ENCODE results near the gene TSNAX.
"Not testable (repeated sequence)": the region's sequence is repeated elsewhere in the genome, so short reads cannot be mapped to it uniquely, and the experiment has no call there.

Gene TSNAX

DNA sequence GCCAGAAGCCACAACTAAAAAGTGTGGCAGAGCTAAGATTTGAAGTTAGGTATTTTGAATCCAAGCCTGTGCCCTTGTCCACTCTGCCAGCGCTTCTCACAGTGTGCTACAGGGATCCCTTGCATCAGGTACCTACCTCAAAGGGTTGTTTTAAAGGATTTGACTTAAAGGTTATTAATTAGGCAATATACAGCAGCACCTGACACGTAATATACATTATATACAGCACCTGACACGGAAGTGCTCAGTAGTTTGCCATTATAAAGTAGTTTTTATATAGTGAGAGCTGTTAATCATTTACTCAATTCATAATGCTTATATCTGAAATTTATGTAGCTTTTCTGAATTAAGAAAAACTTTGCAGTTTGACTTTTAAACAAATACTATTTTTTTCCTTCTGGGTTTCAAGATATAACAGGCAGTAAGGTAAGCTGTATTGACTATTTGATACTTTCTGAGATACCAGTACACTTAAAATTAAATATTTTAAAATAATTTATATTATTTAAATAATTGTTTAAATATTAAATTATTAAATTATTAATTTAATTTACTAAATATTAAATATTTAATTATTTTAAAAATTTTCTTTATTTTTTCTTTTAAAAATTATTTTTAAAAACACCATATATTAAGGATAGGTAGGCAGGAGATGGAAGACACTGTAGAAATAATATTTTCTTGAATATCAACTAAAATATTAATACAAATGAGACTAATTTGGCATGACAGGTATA is 33.3 kb downstream of the TSNAX start:
- DNase-seq (ENCODE audit: low read depth in 1 of 2, low spot score in 1 of 2), result no peak

DNA sequence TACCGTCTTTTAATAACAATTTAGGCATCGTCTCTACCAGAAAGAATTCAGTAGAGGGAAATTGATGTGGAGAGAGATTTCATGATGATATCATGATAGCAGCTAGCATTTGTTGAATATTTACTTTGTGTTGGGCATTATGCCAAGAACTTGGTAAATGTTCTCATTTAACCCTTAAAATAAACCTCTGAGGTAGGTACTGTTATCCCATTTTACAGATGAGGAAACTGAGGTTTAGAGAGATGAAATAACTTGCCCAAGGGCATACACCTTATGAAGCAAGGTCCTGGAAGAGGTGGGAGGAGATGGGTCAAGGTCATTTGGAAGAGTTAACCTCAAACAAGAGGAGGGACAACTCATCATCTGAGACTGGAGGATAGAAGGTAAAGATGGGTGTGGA is 34.8 kb downstream of the TSNAX start:
- DNase-seq (ENCODE audit: low read depth in 1 of 2, low spot score in 1 of 2), result no peak

DNA sequence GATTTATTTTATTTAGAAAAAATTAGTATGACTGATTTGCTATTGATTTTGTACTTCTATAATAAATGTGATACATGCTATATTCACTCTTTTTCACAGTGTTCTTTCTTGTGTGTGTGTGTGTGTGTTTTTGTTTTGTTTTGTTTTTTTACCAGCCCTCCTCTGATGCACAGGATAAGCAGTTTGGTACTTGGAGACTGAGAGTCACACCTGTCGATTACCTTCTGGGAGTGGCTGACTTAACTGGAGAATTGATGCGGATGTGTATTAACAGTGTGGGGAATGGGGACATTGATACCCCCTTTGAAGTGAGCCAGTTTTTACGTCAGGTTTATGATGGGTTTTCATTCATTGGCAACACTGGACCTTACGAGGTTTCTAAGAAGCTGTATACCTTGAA is 35.9 kb downstream of the TSNAX start:
- no peak for DNase-seq (ENCODE audit: low read depth in 1 of 2, low spot score in 1 of 2)

DNA sequence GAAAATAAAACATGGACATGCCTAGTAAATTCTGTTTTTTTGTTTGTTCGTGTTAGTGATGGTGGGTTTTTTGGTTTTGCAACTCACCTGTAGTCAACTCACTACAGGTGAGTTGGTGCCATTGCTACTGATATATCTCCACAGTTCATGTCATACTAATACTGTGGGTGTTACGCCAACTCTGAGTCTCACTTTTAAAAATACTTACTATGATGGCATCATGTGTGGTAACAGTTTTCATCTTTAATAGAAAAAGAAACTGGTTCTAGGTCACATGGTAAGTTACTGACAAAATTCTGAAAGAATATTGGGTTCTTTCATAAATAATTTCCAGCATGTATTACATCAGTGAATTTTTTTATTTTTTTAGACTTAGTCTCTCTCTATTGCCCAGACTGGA is 38.0 kb downstream of the TSNAX start:
- DNase-seq (ENCODE audit: low read depth in 1 of 2, low spot score in 1 of 2), result no peak

DNA sequence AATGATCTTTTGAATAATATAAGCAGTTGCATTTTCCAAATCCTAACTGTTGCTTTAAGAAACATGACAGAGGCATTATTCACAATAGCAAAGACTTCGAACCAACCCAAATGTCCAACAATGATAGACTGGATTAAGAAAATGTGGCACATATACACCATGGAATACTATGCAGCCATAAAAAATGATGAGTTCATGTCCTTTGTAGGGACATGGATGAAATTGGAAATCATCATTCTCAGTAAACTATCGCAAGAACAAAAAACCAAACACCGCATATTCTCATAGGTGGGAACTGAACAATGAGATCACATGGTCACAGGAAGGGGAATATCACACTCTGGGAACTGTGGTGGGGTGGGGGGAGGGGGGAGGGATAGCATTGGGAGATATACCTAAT is 41.8 kb downstream of the TSNAX start:
- not testable (repeated sequence) for DNase-seq (ENCODE audit: low read depth in 1 of 2, low spot score in 1 of 2)

DNA sequence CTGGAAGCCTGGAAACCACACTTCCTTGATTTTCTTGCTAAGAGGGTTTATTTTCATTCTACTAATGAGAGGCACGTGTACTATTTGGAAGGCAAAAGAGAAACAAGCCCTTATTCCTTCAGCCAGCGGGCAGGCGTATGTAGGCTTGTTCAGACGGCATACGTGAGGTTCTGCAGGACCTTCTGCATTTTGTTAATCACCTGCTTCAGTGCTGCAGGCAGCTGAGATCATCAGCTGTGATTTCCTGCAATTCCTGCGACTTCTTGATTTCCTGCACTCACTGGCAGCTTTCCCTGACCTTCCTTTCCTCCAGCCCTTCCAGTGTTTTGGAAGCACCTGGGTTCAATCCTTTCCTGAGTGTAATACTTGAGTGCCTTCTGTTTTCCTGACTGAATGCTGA is 43.4 kb downstream of the TSNAX start:
- DNase-seq (ENCODE audit: low read depth in 1 of 2, low spot score in 1 of 2), result no peak

DNA sequence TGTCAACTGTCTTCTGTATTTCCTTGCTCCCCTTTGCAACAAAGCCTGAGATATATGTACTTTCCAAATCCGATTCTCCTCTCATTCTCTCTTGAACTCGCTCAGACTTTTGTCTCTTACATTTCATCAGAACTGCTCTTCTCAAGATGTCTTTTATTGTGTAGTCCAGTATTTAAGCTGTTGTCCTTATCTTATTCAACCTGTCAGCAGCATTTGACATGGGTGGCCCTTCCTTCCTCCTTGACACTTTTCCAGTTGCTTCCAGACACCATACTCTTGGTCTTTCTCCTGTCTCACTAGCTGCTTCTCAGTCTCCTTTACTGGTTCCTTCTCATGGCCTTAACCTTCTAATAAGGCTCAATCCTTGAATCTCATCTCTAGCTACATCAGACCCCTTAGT is 47.0 kb downstream of the TSNAX start:
- DNase-seq (ENCODE audit: low read depth in 1 of 2, low spot score in 1 of 2), result no peak

DNA sequence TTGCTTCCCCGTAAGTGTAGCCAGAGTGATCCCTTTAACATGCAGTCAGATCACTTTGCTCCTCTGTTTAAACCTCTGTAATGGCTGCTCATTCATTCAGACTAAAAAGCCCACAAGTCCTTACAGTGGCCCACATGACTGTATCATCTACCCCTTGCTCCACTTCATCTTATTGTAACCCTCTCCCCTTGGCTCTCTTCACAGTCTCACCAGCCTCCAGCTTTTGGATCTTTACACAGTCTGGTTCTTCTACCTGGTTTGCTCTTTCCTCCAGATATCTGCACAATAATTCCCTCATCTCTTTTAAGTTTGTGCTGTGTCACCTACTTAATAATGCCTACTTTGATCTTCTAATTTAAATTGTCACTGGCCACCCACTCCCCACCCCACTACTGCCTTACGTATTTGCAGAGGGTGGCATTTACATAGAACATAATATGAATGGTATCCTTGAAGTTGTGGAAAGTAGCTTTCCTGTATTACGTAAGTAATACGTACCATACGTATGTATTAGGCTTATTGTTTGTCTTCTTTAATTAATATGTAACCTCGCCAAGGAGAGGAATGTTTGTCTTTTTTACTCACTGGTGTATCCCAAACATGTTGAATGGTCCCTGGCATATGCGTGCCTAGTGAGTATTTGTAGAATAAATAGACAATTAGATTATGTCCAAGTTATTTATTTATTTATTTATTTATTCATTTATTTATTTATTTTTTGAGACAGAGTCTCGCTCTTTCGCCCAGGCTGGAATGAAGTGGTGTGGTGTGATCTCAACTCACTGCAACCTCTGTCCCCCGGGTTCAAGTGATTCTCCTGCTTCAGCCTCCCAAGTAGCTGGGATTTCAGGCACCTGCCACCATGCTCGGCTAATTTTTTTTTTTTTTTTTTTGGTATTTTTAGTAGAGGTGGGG is 48.6 kb downstream of the TSNAX start:
- DNase-seq (ENCODE audit: low read depth in 1 of 2, low spot score in 1 of 2), result no peak

DNA sequence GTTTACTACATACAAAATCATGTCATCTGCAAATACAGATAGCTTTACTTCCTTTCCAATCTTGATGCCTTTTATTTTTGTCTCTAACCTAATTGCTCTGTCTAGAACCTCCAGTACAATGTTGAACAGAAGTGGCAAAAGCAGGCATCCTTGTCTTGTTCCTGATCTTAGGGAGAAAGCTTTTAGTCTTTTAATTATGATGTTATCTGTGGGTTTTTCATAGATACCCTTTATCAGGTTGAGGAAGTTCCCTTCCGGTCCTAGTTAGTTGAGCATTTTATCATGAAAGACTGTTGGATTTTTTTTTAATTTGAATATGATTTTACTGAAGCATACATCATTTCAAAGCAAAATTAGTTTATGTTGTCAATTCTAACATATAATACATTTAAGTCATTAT is 52.4 kb downstream of the TSNAX start:
- DNase-seq (ENCODE audit: low read depth in 1 of 2, low spot score in 1 of 2), result no peak

DNA sequence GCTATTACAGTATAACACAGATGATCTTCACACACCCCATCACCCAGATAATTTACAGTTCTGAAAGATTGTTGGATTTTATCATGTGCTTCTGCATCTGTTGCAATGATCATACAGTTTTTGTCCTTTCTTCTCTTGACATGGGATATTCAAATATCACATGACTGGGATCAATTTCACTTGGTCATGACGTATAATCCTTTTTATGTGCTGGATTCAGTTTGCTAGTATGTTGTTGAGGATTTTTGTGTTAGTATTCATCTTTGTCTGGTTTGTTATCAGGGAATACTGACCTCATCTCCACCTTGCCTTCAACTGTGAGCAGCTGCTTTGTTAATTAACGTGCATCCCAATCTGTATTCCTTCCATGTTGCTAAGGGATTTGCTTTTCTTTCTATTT is 53.4 kb downstream of the TSNAX start:
- DNase-seq (ENCODE audit: low read depth in 1 of 2, low spot score in 1 of 2), result no peak

DNA sequence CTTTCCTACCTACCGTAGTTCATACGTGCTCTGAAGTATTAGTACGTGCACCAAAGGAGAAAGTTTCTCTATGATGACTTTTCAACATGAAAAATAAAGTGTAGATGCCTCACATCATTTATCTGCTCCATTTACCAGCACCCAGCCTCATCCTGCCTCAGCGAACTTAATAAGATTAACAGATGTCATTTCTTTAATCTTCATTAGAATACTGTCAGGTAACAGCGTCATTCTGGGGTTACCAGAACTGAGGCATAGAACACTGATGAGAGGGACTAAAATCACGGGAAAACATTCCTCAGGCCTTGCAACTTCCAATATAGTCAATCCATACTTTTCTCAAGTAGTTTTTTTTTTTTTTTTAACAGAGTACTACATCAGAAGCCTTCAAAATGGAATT is 54.9 kb downstream of the TSNAX start:
- DNase-seq (ENCODE audit: low read depth in 1 of 2, low spot score in 1 of 2), result no peak

DNA sequence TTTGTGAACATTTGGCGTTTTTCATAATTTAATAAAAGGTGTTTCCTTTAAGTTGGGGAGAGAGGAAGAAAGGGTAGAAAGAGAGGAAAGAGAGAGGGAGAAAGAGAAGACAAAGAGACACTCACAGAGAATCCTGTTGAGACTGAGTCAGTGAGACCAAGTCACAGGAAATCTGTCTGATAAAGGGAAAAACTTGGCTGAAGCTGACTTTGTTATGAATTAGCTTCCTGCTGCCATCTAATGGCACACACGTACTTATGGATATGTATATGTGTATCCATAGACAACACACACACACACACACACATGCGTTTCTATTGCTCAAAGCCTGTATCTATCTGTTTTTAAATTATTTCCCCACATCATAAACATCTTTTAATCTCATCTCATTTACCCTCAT is 55.6 kb downstream of the TSNAX start:
- DNase-seq (ENCODE audit: low read depth in 1 of 2, low spot score in 1 of 2), result no peak

DNA sequence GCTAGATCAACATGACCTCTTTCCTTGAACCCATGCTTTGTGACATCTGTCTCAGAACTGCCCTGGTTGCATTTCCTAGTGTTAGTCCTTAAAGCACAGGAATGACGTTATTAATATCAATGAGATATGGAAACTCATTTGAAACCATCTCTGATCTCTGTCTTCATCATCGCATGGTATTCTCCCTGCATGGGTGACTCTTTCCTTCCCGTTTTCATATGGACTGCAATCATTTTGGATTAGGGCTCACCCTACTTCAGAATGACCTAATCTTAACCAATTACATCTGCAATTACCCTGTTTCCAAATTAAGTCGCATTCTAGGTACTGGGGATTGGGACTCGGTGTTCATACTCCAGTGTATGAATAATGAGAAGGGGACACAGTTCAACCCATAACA is 56.5 kb downstream of the TSNAX start:
- no peak for DNase-seq (ENCODE audit: low read depth in 1 of 2, low spot score in 1 of 2)

DNA sequence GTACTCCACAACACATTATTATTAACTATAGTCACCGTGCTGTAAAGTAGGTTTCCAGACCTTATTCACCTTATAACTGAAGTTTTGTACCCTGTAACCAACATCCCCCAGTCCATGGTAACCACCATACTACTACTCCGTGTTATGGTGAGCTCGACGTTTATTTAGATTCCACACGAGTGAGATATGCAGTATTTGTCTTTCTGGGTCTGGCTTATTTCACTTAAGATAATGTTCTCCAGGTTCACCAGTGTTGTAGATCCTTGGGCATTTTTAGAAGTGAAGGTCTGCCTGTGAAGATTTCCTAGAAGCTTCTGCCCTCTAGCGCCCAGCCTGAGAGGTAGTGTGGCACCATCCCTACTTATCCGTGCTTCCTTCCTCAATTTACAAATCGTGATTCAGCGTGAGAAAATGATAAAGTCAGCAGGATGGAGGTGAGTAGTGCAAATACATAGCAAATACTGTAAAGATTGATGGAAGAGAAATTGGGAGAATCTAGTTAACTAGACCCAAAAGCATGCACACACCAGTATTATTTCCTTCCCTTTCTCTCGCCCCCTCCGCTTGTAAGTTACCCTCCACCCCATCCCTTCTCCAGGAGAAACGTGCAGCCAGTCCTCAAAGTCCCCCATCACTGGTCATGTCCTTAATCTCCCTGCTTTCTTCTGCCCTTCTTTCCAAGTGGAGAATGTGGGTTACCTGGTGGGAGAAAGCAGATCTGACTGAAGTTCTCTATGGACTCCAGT is 62.2 kb downstream of the TSNAX start:
- DNase-seq (ENCODE audit: low read depth in 1 of 2, low spot score in 1 of 2), result no peak

DNA sequence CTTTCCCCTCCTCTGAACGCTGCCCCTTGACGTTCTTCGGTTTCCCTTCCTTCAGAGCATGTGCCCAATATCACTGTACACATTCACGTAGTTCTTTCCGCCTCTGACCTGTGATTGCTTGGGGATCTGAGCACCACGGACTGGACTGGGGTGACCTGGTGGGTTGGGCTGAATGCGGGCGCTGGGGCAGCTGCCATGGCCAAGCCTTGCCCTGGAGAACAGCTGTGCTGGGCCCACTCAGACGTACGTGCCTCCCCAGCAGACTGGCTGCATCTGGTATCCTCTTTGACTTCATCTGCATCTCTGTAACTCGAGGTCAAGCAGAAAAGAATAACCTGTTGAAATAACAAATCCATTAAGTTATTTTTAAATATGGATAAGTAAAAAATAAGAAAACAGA is 63.0 kb downstream of the TSNAX start:
- DNase-seq (ENCODE audit: low read depth in 1 of 2, low spot score in 1 of 2), result no peak

DNA sequence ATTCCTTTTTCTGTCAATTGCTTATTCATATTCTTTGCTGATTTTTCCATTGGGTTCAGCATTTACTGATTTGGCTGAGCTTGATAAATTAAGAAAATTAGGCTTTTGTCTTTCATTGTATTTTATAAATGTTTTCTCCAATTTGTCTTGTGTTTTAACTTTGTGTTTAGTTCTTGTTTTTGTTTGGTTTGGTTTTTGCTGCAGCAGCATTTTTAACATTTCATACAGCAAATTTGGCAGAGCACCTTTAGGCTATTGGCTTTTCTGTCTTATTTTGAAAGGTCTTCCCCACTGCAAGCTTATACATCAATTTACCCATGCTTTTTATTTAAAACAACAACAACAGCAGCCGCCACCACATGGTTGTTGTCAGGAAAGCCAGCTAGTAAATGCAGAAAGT is 64.3 kb downstream of the TSNAX start:
- DNase-seq (ENCODE audit: low read depth in 1 of 2, low spot score in 1 of 2), result no peak

DNA sequence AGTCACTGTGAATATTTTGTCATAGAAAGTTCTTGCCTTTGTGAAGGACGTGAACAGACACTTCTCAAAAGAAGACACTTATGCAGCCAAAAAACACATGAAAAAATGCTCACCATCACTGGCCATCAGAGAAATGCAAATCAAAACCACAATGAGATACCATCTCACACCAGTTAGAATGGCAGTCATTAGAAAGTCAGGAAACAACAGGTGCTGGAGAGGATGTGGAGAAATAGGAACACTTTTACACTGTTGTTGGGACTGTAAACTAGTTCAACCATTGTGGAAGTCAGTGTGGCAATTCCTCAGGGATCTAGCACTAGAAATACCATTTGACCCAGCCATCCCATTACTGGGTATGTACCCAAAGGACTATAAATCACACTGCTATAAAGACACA is 64.8 kb downstream of the TSNAX start:
- DNase-seq (ENCODE audit: low read depth in 1 of 2, low spot score in 1 of 2), result not testable (repeated sequence)

DNA sequence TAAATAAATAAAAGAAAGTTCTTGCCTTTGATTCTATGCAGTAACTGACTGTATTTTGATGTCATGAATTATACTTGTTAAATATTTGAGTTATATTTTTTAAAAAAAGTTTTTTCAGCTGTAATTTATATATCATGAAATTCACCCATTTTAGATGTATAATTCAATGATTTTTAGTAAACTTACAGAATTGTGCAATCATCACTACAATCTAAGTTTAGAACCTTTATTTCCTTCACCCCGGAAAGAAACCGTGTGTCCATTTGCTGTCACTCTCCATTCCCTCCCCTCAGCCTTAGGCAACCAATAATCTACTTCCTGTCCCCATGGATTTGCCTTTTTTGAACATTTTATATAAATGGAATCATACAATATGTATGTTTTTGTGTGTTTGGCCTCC is 65.7 kb downstream of the TSNAX start:
- no peak for DNase-seq (ENCODE audit: low read depth in 1 of 2, low spot score in 1 of 2)

DNA sequence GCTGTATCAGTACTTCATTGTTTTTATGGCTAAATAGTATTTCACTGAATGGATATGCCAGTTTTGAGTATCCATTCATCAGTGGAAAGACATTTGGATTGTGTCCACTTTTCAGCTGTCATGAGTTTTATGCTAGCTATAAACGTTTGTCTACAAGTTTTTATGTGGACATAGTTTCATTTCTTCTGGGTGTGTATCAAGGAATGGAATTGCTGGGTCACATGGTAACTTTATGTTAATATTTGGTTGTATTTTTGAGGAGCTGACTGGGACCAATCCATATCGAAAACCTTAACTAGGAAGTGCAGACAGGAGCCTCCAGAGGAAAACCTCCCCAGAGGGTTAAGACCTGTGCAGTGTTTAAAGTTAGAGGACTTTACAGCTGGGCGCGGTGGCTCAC is 66.3 kb downstream of the TSNAX start:
- no peak for DNase-seq (ENCODE audit: low read depth in 1 of 2, low spot score in 1 of 2)

DNA sequence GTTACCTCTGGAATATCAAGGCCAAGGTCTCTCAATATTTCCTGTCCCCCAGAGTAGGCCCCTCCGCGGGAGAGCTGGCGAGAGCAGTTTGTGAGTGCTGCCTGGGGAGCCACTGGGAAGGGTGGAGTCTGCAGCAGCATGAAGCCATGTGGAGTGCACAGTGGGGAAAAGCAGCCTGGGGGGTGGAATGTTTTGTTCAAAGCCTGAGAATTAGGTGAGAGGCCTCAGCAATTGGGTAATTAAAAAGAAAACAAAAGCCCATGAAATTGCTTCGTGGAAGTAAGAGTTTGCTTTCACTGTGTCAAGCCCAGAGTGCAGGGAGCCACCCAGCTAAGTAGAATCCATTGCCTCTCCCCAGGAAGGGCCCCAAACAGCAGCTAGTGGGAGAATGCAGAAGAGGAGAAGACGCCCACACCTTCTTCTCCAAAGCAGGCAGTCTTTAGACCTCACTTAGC is 67.9 kb downstream of the TSNAX start:
- no peak for DNase-seq (ENCODE audit: low read depth in 1 of 2, low spot score in 1 of 2)

DNA sequence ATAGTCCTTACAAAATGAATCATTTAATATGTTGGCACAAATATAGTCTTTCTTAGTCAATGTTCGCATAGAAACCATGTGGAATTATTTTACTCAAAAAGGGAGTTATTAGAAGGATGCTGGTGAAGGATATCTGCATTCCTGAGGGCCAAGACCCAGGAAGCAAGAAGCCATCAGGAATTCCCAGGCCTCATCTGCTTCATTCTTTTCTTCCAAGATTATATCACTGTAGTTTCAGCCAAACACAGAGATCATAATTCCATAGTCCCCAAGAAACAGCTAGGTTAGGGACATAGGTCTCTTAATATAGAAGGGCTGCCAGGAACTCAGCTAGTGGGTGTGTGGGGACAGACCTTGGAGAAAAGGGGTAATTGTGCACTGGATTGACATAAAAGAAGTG is 69.5 kb downstream of the TSNAX start:
- DNase-seq (ENCODE audit: low read depth in 1 of 2, low spot score in 1 of 2), result no peak

DNA sequence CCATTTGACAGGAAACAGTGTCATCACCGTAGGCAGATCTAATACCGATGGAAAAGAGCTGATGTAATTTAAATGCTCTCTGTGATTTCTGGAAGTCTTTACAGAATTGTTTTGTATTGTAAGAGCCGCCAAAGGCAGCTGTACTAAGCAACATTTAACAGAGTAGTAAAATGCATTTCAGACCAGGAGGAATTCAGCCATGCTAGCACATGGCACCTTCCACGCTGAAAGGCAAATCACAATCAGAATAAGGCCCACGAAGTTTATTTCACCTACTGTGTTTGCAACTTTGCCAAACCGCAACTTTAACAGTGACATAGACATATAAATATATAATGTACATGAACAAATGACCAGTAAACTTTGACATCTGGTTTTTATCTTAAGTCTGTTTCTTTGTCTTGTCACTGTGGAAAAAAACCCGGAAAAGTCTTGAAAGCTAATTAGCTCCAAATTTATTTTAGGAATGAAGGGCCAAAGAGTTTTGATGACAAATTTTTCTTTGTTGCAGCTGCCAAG is 72.0 kb downstream of the TSNAX start:
- no peak for DNase-seq (ENCODE audit: low read depth in 1 of 2, low spot score in 1 of 2)

Data from activated T-helper 1 cell treated with anti-CD3 and anti-CD28 coated beads, Interleukin-2, amount 50 U/mL, for 16 hours (primary cell).